ENCODE measurements around the gene RAMACL. TPM values are rescaled to one million over a fixed set of nuclear protein-coding genes. Genes with fewer than 3 reads are reported as not detected.

Gene RAMACL
- total RNA-seq, 1 experiment from 2014 or later, result 0.28 TPM

DNA sequence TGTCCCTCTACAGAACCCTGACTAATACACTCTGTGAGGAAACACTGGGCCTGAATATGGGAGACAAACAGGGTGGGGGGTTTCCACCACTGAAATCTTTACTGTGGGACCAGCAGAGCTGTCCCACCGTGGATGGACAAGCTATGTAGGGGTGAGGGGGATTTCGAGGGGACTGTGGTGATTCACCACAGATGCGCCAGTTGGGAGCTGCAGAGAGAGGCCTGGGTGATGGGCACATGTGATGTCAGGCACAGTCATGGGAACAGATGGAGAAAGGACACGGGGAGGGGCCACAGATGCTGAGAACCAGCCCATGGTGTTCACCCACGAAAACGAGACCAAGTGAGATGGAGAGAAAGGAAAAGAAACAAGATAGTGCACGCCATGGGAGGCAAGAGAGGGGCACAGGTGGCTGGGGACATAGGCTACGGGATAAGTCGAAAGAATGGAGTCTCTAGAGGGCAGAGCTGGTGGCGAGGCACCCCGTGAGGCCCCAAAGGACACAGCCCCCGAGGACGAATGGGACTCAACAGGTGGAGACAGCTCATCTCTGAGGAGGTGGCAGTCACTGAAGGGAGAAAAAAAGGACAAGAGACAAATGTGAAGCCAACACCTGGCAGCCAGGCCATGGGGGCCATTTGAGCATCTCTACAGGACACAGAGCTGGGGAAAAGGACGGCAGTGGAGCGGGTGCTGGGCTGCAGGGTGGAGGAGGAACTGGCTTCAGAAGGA, 10.5 kb upstream of the RAMACL start:
- no peak overlapping the region for H3K18ac ChIP-seq (ENCODE audit: insufficient read length, low read depth, low read length)
- Mint-ChIP-seq H3K4me3 (no peak overlapping the region), H3K9me3 (no peaks in the 10 kb centered on the region; a peak in 1 of 5 replicates), H3K36me3 (ENCODE audit: insufficient read depth in 1 of 3, low read depth in 3 of 3) (peaks cover 0 to 8% (median 2%) of the 10 kb centered on the region in 3 experiments; a peak in 3 of 7 replicates), H3K27ac (no peak overlapping the region; a peak in 3 of 7 replicates), H3K4me1 (peaks cover 19% of the 10 kb centered on the region in 2 experiments), H3K27me3 (ENCODE audit: low read depth) (peaks cover 1% of the 10 kb centered on the region; the same call in 1 of the 2 replicates)
- H3K27me3 ChIP-seq (ENCODE audit: insufficient read depth, low read length), result no peaks in the 10 kb centered on the region
- H3K79me2 ChIP-seq (ENCODE audit: insufficient read depth, low read length), result peaks cover 2% of the 10 kb centered on the region; the same call in 1 of the 2 replicates
- no peak overlapping the region for H2BK12ac ChIP-seq (ENCODE audit: insufficient read length, low read depth, low read length)
- H3K23me2 ChIP-seq (ENCODE audit: insufficient read length, low read depth, low read length, poor library complexity, severe bottlenecking), result no peaks in the 10 kb centered on the region
- no CpG with 5 or more reads among the region's 15 CpGs for WGBS (ENCODE audit: extremely low coverage, insufficient read length, low lambda C conversion rate)
- TF ChIP-seq, protein P1, sequence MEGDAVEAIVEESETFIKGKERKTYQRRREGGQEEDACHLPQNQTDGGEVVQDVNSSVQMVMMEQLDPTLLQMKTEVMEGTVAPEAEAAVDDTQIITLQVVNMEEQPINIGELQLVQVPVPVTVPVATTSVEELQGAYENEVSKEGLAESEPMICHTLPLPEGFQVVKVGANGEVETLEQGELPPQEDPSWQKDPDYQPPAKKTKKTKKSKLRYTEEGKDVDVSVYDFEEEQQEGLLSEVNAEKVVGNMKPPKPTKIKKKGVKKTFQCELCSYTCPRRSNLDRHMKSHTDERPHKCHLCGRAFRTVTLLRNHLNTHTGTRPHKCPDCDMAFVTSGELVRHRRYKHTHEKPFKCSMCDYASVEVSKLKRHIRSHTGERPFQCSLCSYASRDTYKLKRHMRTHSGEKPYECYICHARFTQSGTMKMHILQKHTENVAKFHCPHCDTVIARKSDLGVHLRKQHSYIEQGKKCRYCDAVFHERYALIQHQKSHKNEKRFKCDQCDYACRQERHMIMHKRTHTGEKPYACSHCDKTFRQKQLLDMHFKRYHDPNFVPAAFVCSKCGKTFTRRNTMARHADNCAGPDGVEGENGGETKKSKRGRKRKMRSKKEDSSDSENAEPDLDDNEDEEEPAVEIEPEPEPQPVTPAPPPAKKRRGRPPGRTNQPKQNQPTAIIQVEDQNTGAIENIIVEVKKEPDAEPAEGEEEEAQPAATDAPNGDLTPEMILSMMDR (conservative IDR thresholded peaks at IDR 0.05), result no peak
- H2AFZ ChIP-seq (ENCODE audit: low read length), result no peak overlapping the region
- no peak overlapping the region for H3K4ac ChIP-seq (ENCODE audit: low read depth, low read length)
- H3K4me1 ChIP-seq (ENCODE audit: insufficient read depth, low read length), result peaks cover 3% of the 10 kb centered on the region; the same call in 1 of the 2 replicates
- no peak overlapping the region for H2BK5ac ChIP-seq (ENCODE audit: insufficient read length, low read length)
- no peak overlapping the region for H2AK5ac ChIP-seq (ENCODE audit: insufficient read length, low read length)
- H4K91ac ChIP-seq (ENCODE audit: insufficient read length, low read depth, low read length), result no peak overlapping the region
- H2BK15ac ChIP-seq (ENCODE audit: low read depth, low read length), result no peak overlapping the region
- H4K20me1 ChIP-seq (ENCODE audit: control insufficient read depth, insufficient read depth, insufficient read length), result no peaks in the 10 kb centered on the region
- H3K14ac ChIP-seq (ENCODE audit: insufficient read depth, low read length), result no peak overlapping the region
- H3K9ac ChIP-seq (ENCODE audit: extremely low read depth, insufficient read length, low read length), result no peak overlapping the region
- no peak overlapping the region for H2BK20ac ChIP-seq (ENCODE audit: low read depth, low read length, poor library complexity, severe bottlenecking)
- no peak overlapping the region for H3K56ac ChIP-seq (ENCODE audit: insufficient read length, low read depth, low read length)
- no peaks in the 10 kb centered on the region for H3K9me3 ChIP-seq (ENCODE audit: control insufficient read depth, low read depth, low read length)
- DNase-seq, result no peak
- no peak overlapping the region for H3T11ph ChIP-seq (ENCODE audit: low read length)
- H4K8ac ChIP-seq (replicated peaks; ENCODE audit: insufficient read length, low read depth, low read length), result no peak overlapping the region
- no peak overlapping the region for H4K5ac ChIP-seq (ENCODE audit: insufficient read length, low read depth, low read length)
- no peak overlapping the region for H2BK120ac ChIP-seq (ENCODE audit: low read depth, low read length, poor library complexity, severe bottlenecking)
- H3K79me1 ChIP-seq (ENCODE audit: insufficient read depth, low read depth, low read length, poor library complexity, severe bottlenecking), result peaks cover 5% of the 10 kb centered on the region
- H3K27ac ChIP-seq (ENCODE audit: insufficient read length, low read depth, low read length), result no peak overlapping the region
- H3K4me2 ChIP-seq (ENCODE audit: insufficient read depth, insufficient read length, low read length), result no peak overlapping the region
- no peak overlapping the region for H3K23ac ChIP-seq (ENCODE audit: insufficient read length, low read depth, low read length)

All from H9 (cell line).